Measurements from ENCODE around the gene DST.

DNA sequence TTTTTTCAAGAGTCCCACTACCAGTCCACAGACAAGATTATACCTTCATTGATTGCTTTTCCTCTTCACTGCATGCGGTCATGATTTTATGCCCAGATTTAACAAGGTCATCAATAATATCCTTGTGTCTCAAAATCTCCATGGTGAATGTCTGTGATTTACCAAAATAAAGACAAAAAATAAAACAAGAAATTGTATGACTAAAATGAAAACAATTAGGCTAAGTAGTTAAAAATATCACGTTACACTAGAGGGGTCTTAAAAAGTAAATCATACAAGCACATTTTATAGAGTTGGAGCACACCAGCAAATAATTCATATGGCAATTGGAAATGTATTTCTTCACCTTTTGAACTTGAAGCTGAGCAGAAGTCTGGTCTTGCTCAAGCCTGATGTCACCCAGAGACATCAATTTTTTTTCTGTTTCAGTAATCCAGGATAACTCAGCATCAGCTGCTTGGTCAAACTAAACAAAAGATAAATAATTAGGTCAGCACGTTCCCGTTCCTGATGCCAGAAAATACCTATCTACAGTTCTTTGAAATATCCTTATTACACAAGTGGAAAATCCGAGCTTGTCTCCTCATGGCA is 125.4 kb downstream of the DST start:
- TF ChIP-seq EP300 (IDR thresholded peaks at IDR 0.05) (no peak), CTCF (IDR thresholded peaks at IDR 0.05) (no peak), POLR2A (IDR thresholded peaks at IDR 0.05) (no peak)

All from tibial nerve (tissue), 4 donors.